Stimulated activated CD4-positive, alpha-beta T cell treated with anti-CD3 and anti-CD28 coated beads, Interleukin-15, amount 100 ng/mL, for 1 hour (primary cell): ENCODE results near the gene TMEM170B.
"Not testable (repeated sequence)": the region's sequence is repeated elsewhere in the genome, so short reads cannot be mapped to it uniquely, and the experiment has no call there.

Source experiments
- DNase-seq, 2 donors: peaks; one replicate each; pipeline ENCODE4 v3.0.0-alpha.2; 2020; ENCODE audit warnings: low read depth in 1 of 2, low spot score in 1 of 2

TMEM170B gene

DNA sequence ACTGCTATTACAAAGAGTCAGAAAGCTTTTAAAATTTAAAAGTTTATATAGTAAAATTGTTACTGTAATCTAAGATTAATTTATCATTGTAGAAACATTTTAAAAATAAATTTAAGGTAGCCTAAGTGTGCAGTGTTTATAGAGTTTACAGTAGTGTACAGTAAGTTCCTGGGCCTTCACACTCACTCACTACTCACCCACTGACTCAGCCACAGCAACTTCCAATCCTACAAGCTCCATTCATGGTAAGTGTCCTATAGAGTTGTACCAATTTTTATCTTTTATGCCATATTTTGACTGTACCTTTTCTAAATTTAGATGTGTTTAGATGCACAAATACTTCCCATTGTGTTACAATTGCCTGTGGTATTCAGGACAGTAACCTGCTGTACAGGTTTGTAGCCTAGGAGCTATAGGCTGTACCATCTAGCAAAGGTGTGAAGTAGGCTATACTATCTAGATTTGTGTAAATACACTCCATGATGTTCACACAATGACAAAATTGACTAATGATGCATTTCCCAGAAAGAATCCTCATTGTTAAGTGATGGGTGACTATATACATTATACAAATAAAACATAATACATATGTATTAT is 10.2 kb upstream of the TMEM170B start:
- DNase-seq, result no peak

DNA sequence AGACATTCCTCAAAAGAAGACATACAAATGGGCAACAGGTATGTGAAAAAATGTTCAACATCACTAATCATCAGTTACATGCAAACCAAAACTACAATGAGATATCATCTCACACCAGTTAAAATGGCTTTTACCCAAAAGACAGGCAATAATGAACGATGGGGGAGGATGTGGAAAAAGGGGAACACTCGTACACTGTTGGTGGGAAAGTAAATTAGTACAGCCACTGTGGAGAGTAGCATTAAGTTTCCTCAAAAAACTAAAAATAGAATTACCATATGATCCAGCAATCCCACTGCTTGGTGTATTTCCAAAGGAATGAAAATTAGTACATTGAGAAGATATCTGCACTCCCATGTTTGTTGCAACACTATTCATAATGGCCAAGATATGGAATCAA is 8.6 kb upstream of the TMEM170B start:
- no peak for DNase-seq

DNA sequence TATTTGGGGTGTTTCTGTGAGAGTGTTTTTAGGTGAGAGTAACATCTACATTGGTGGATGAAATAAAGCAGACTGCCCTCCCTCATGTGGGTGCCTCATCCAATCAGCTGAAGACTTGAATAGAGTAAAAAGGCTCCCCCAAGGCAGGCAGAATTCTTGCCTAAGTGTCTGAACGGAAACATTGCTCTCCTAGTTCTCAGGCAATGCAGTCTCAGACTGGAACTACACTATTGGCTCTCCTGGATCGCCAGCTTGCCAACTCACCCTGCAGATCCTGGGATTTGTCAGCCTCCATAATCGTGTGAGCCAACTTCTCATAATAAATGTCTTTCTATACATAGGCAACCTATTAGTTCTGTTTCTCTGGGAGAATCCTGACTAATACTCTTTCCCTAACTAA is 5.5 kb upstream of the TMEM170B start:
- no peak for DNase-seq

DNA sequence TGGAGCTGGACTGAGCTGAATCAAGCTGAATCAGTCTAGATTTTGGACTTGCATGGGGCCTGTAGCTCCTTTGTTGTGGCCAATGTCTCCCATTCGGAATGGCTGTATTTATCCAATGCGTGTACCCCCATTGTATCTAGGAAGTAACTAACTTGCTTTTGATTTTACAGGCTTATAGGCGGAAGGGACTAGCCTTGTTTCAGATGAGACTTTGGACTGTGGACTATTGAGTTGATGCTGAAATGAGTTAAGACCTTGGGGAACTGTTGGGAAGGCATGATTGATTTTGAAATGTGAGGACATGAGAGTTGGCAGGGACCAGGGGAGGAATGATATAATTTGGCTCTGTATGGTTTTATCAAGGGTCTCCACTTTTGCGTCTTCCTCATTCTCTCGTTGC is 3.0 kb upstream of the TMEM170B start:
- DNase-seq, result no peak

DNA sequence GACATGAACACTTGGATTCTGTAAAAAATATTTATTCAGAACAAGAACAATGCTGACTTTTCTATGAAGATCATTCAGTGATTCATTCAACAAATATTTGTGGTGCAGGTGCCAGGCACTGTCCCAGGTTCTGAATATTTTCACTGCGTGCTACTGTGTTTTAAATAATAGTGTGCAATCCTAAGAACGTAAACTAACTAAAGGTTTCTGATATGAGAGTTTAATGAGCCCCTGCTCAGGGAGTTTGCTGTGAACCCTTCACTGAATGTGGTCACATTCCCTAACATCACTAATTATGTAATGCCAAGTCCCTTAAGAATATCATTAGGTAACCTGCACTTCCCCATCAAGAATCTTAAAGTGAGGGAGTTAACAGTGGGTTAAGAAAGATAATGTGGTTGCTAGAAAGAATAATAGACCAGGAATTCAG is 1.7 kb upstream of the TMEM170B start:
- no peak for DNase-seq

DNA sequence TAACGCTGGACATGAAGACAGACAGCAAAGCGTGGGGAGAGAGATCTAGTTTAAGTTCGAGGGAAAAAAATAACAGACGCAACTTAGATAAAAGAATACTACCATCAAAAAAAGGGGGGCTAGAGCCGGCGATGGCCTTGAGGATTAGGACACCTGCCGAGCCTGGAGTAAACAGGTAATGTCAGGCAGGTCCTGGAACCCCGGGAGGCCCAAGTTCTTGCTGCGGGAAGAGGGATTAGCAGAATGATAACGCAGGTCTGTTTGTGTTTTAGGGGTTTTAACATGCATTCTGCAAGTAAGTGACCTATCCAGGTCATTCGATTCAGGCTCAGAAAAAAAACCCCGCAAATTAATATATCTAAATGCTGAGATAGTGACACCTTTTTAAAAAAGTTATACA is 754 bp upstream of the TMEM170B start:
- DNase-seq, result no peak

DNA sequence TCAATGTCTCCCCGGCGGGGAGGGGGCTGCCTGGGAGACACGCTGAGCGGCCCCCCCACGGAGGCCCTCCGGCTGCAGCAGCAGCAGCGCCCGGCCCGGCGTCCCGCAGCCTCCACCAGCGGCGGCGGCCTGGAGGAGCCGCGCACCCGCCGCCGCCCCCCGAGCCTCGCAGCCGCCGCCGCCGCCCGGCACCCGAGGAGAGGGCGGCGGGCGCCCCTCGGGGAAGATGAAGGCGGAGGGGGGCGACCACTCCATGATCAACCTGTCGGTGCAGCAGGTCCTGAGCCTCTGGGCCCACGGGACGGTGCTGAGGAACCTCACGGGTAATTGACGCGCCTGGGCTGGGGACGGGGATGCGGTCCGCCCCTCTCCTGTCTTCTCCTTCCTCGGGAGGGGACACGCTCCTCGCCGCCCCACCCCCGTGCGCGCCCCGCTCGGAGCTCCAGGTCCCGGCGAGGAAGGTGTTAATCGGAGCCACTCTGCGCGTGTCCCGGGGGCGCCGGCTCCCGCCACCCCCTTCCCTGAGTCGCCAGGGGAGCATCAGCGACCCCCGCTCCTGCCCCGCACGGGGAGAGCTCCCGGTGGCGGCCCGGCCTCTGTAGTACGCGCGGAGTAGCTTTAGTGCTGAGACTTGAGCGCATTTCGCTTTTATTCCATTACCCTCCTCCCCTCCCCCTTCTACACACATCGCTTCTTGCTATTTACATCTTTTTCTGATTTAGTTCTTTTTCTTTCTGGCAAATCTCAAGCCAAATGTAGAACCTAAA is 686 bp downstream of the TMEM170B start:
- DNase-seq, result peak; percentile 2 to 8

DNA sequence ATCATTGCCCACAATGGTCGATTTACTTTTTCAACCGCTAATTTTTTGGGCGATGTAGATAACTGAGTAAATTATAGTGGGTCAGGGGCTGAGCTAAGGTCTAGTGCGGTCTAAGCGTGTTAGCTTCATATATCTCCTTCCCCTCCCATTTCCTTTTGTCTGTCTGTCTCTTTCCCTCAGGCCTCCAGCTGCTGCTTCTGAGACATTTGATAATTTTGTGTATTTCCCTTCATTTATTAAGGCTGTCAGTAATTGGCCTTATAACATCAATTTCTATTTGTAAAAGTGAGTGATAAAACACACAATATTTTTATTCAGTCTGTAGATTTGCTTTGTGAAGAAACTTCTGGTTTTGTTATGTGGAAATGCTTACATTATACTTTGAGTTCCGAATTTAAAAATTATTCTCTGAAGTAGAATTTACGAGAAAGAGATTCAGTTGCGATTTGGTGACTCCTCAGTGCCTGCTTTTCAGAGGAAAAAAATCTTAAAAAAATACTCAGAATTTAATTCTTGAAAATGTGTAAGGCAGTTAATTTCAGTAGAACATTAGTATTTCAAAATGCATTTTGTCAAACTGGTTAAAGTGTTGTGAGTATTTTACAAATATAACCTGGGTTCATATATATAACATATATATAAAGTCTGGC is 1.4 kb downstream of the TMEM170B start:
- no peak for DNase-seq

DNA sequence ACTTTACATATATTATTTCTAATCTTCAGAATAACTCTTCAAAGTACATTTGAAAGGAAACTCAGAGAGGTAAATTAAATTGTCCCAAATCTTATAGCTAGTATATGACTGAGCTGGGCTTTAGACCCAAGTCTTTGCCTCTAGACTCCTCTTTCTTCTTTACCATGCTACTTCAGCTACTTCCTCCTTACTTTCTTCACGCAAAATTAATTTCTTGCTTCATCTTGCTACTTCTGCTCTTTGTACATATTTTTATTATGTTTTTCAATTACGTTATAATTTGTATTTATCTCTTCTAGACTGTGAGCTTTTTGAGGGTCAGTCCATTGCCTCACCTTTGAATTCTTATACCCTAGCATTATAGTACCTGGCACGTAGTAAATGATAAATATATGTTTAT is 5.3 kb downstream of the TMEM170B start:
- DNase-seq, result no peak

DNA sequence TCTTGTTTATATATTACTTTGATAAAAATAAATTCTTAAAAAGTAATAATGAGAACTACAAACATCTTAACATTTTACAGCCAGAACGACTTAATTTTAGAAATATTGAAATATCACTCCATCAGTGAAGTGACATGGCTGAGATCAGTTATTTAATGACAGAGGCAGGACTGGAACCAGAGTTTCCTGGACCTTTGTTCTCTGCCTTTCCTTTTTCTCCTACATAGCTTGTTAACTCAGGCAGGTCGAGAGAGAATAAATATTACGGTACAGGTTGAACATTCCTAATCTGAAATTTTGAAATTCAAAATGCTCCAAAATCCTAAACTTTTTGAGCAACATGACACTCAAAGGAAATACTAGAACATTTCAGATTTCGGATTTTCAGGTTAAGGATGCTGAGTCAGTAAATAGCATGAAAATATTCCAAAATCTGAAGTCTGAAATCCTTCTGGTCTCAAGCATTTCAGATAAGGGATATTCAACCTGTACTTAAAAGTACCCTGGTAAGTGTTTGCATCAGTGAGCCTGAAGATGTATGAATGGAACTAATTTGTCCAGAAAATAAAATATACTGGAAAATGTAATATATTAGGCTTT is 6.5 kb downstream of the TMEM170B start:
- no peak for DNase-seq

DNA sequence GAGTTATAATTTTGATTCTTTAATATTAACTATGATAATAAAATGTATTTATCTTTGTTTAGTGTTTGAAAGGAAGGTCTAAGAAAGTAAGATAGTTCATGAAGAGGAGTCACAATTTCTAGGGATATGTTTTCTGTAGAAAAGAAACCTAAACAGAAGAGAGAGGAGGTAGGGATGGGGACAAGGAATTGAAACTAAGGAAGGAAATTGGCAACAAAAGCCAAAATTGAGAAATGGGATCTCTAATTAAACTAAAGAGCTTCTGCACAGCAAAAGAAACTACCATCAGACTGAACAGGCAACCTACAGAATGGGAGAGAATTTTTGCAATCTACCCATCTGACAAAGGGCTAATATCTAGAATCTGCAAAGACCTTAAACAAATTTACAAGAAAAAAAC is 10.3 kb downstream of the TMEM170B start:
- DNase-seq, result not testable (repeated sequence)

DNA sequence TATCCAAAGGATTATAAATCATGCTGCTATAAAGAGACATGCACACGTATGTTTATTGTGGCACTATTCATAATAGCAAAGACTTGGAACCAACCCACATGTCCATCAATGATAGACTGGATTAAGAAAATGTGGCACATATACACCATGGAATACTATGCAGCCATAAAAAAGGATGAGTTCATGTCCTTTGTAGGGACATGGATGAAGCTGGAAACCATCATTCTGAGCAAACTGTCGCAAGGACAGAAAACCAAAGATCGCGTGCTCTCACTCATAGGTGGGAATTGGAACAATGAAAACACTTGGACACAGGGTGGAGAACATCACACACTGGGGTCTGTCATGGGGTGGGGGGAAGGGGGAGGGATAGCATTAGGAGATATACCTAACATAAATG is 11.0 kb downstream of the TMEM170B start:
- DNase-seq, result not testable (repeated sequence)

DNA sequence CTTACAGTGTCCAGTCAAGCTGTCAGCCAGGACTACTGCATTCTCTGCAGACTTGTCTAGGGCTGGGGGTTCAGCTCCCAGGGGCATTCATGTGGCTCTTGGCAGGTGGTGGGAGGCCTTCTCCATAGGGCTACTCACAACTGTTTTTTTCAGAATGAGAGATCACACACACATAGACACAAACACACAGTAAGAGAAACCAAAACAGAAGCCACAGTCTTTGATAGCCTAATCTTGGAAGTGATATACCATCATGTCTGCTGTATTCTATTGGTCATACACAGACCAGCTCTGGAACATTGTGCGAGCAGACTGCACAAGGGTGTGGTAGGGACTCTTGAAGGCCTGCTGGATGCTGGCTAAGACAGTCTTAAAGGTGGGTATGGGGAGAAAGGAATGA is 13.5 kb downstream of the TMEM170B start:
- DNase-seq, result no peak

DNA sequence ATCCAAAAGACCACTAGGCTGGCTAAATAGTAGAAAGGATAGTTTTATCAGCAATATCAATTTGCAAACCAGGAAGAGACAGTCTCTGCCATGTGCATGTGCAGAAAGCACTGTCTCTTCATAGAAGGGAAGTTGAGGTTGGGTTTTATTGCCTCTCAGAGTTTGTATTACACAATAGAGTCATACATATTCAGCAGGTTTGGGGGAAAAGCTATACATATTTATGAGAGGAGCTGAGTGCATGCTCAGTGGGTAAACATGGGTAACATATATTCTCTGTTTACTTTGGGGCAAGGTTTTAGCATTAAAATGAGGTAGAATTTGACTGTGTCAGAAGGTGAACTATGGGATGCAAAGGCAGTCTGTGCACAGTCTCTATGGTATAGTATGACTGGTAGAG is 14.9 kb downstream of the TMEM170B start:
- no peak for DNase-seq

DNA sequence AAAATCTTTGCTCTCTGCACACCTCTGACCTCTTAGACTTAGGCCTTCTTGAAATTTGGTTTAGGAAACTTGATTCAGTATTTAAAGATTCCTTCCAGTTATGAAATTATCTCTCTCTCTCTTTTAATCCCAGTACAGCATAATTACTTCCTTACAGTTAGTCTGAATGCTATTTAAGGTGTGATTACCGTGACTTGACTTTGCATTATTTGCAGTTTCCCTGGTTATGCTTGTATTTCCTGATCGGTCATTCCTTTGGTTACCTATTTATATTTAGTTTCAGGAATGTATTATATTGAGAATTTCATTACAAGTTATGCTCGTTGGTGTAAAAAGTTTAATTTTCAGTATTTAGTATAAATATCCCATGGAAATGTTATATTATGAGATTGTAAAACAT is 16.3 kb downstream of the TMEM170B start:
- no peak for DNase-seq

DNA sequence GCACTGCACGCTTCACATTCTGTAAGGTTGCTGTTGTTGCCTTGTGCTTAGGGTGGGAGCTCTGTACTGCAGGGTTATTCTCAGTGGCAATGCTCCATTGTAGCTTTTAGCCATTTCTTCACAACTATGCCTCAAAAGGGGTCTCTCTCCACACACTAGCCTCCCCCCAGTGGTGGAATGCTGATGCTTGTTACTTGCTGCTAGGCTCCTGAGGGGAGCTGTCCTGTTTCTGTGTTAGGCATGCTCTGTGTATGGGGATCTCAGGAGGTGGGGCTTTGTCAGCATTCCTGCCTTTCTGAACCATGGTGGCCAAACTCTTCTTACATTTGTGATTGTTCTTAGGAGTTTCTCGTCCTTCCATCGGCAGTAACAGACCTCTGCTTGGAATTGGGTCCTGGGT is 18.8 kb downstream of the TMEM170B start:
- DNase-seq, result no peak

DNA sequence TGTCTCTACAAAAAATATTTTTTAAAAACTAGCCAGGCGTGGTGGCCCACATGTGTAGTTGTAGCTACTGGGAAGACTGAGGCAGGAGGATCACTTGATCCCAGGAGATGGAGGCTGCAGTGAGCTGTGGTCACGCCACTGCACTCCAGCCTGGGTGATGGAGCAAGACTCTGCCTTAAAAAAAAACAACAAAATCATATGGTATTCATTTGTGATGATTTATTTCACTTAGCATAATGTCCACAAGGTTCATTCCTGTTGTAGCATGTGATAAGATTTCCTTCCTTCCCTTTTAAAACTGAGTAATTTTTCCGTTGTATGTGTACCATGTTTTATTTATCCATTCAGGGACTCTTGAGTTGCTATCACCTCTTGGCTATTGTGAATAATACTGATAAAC is 26.2 kb downstream of the TMEM170B start:
- DNase-seq, result no peak

DNA sequence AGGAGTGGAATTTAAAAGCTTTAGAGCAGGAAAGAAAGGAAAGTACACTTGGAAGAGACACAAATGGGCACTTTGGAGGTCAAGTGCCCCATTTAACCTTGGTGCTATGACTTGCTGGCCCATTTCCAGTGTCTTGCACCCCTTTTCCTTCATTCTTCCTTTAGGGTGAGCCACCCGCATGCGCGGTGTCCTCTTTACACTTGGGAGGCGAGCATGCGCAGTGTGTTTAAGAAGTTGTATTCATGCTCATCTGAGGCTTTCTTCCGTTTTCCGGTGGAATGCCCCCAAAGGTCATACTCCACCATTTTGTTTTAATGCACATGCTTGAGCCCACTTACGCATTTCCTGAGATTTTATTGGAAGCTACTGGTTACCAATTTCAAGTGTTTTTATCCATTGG is 29.1 kb downstream of the TMEM170B start:
- no peak for DNase-seq

DNA sequence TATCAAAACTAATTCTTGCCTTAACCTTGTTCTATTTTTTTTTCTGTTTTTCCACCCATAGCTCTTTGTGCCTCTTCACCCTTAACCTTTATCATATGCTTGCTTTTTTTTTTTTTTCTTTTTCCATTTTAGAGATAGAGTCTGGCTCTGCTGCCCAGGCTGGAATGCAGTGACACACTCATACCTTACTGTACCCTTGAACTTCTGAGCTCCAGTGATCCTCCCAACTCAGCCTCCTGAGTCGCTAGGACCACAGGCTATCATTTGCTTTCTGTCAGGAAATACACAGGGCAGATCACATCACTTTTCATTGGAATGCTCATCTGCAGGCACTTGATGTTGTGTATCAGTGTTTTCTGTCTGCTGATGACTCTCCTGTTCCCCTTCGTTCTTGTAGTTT is 33.5 kb downstream of the TMEM170B start:
- DNase-seq, result no peak

DNA sequence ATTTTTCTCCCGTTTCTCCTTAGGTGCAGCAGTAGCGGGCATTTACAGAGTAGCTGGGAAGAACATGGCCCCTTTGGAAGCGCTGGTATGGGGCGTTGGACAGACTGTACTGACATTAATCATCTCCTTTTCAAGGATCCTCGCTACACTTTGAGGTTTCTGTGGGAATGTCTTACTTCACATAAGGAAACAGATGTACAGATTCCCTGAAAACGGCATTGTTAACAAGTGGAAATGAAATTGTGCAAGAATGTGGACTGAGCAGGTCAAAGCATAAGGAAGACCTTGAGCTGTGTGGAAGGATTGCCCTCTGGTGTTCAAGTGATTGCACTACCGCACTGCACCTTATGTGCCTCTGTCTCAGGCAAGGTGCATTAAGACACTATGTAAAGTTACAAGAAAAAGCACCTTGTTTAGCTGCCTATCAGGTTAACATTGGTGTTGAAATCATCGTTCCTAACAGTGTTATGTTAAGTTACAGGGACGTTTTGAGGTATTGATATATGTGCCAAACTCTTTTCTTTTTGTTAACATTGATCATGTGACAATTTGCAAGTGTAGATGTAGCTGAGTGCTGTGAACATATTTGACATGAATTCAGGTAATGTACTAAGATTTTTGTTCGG is 38.0 kb downstream of the TMEM170B start:
- peak in 1 of 2 donors; percentile 6 for DNase-seq

DNA sequence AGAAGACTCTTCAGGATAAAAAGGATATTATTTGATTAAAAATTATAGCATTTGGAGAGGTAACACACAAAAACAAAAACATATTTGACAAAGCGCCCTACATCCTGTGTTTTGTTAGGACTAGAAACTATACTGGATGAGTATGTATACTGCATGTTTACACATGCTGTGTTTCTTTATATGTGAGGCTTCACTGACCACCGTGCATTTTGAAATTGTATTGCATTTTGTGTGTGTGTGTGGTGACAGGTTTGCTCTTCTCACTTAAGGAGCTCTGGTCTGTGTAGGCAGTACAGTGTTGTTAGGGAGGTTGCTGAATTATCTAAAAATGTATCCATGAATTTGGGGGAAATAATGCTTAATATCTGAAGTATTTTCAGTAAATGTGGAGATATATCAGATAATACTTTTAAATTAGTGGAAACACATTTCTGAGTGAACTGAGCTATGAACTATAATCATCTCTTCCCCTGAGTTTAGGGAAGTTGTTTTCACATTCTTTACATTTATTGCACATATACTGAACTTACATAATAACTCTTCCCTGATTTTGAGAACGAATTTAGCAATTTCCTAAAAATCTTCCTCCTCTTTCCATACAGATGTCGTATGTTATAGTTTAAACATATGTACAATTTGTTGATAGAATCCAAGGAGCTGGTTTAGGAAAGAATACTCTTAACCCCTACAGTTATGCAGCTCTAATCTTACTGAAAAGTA is 43.3 kb downstream of the TMEM170B start:
- no peak for DNase-seq
